ENCODE data around the gene GRIA1.

DNA sequence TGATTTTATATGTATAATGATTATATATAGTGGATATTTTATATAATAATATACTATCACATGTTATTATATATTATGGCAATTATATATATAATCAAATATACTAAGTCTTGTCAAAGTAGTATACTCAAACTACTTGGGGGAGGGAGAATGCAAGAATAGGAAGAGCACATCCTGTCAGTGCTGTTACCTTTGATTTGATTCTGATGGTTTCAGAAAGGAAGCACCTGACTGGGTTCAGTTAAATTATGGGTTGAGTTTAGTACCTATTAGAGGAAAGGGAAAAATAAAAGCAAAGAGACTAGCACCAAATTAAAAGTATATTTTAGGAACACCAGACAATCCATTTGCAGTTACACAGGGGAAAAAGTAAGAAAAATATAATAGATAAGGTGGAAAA, 107.6 kb downstream of the GRIA1 start:
- no peak for TF ChIP-seq CTCF (IDR thresholded peaks at IDR 0.05)
- no peak for TF ChIP-seq POLR2AphosphoS5 (IDR thresholded peaks at IDR 0.05)
- TF ChIP-seq POLR2A (IDR thresholded peaks at IDR 0.05) = no peak
